GM13976 (cell line): ENCODE measurements around the gene IQCC.

Source experiments
- DNase-seq: peaks from one replicate; pipeline ENCODE4 v3.0.0; 2012; ENCODE audit warnings: low spot score
- in situ Hi-C: fragments of 300-500 bp; cut with MboI; formaldehyde crosslinking; loops from one replicate; pipeline ENCODE4 v1.12.0; 2022; ENCODE audit warnings: low sequenced_read_pairs, mixed read lengths, inconsistent platforms; ENCODE audit not compliant: unreplicated experiment
- TF ChIP-seq, protein P1 (sequence below): IDR thresholded peaks from 2 replicates; pipeline ENCODE4 v1.5.1; 2012; ENCODE audit warnings: borderline replicate concordance, mild to moderate bottlenecking; ENCODE audit not compliant: insufficient read depth; ENCODE audit errors: extremely low read depth, missing control alignments, control extremely low read depth

IQCC gene

DNA sequence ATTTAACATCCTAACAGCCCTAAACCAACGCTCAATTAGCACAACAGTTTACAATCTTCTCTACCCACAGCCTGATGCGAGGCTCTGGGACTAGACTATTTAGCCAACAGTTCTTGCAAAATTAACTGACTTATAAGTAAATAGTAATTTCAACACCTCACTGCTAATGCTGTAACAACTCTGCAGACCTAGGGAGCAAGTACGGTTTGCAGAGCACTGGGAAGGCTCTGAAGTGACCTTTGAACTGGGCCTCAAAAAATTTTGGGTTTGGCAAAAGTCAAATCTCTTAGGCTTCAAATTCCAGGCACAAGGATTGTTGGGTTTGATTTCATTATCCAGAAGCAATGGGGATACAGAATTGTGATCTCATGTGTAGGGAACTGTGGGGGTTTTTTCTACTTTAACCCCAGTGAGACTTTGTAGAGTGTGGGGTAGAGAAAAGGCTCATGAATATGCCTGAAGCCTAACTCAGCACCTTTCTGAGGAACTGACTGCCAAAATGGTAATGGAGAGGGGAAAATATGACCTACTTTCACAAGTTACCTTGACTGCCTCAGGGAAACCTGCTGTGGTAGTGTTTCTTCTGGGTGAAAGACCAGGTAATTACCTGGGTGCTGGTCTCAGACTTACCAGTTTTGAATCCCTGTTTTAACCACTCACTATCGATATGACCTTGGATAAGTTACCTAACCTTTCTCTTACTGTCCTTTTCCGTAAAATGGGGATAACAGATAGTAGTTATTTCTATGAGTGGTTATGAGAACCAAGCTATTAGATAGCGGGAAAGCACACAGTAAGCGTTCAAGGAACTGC is 26.9 kb upstream of the IQCC start:
- no peak for DNase-seq
- in situ Hi-C loops = no loop called here
- TF ChIP-seq, protein P1, sequence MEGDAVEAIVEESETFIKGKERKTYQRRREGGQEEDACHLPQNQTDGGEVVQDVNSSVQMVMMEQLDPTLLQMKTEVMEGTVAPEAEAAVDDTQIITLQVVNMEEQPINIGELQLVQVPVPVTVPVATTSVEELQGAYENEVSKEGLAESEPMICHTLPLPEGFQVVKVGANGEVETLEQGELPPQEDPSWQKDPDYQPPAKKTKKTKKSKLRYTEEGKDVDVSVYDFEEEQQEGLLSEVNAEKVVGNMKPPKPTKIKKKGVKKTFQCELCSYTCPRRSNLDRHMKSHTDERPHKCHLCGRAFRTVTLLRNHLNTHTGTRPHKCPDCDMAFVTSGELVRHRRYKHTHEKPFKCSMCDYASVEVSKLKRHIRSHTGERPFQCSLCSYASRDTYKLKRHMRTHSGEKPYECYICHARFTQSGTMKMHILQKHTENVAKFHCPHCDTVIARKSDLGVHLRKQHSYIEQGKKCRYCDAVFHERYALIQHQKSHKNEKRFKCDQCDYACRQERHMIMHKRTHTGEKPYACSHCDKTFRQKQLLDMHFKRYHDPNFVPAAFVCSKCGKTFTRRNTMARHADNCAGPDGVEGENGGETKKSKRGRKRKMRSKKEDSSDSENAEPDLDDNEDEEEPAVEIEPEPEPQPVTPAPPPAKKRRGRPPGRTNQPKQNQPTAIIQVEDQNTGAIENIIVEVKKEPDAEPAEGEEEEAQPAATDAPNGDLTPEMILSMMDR = no peak

DNA sequence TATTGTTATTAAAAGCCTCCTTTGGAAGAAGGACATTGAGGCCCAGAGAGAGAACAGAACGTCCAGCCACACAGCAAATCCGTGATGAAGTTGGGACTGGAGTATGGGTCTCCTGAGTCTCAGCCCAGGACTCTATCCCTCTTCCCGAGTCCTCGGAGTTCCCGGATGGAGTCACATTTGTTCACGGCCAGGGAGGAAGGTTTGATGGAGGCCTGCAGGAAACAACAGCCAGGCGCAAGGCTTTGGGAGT is 26.4 kb upstream of the IQCC start:
- DNase-seq = no peak
- in situ Hi-C loops = no loop called here
- TF ChIP-seq, protein P1 = no peak

DNA sequence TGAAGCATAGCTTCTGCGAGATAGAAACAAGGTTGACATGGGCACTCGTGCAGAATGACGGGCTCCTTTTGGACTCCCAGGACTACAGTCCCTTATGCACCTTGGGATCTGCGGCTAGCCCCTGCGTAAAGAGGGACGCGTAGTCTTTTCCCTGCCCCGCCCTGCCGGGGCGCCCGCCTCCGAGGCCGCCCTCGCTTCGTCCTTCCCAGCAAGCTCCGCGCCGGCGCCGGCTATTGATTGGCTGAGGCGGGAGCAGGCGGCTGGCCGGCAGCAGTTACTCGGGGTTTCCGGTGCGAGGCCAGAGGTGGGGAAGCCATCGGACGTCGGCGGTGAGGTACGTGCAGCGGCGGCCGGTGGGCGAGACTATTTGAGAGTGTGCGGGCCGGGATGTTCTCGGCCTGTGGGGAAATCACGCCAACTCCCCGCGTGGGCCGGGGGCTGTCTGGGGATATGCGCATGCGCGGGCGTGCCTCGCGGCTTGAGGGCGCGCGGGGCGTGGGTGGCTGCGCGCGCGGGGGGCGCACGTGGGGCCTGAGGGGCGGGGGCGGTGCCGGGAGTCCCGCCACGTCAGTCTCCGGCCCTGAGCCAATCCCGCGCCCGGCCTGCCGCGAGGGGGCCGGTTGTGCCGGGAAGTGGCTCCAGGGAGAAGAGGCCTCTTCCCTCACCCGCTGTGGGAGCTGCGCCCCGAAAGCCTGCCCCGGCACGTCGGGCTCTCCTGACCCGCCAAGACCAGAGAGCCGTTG is 25.9 kb upstream of the IQCC start, which contains the start of gene TXLNA:
Gene TXLNA, plus strand, starts transcription at position 233 of the 743 bp plus-strand sequence. CDS start 671 bp downstream, outside the sequence.
- TF ChIP-seq, protein P1 = no peak
- DNase-seq = peak; percentile 98
- in situ Hi-C loops = no loop called here

DNA sequence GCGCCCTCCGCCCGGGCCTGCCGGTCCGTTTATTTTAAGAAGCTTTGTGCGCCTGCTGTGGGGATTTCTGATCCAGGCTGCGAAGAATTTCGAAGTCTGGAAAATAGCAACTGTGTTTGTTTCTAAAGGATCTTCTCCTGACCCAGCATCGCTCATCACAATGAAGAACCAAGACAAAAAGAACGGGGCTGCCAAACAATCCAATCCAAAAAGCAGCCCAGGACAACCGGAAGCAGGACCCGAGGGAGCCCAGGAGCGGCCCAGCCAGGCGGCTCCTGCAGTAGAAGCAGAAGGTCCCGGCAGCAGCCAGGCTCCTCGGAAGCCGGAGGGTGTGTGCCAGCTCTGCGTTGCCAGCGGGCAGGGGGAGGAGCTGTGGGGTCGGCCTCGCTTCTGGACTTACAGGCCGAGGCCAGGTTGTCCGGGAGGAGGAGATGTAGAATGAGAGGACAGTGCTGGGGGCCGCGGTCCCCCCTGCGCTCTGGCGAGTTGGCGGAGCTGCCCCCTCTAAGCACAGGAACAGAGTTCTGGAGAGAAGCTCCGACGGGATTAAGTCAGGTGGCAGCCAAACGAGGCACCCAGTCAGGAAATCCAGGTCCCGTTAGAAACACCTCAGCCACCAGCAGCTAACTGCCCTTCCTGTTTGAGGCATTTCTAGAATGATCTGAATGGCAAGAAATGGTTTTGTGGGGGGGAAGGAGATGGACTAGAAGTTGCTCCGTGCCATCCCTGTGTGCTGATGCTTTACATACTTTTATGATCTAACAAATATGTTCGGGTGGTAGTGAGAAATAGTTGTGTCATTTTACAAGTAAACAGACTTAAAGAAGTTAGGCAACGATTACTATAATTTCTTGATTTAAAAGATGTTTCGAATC is 25.0 kb upstream of the IQCC start:
- TF ChIP-seq, protein P1 = no peak
- peak; percentile 56 for DNase-seq
- in situ Hi-C loops = no loop called here

DNA sequence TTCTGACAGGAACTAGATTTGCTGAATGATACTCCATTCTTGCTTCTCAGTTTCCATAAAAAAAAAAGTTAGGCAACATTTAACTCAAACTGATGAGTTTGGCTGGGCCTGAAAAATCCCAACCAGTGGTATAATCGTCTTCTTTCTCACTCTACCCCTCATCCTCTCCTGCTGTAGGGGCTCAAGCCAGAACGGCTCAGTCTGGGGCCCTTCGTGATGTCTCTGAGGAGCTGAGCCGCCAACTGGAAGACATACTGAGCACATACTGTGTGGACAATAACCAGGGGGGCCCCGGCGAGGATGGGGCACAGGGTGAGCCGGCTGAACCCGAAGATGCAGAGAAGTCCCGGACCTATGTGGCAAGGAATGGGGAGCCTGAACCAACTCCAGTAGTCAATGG is 24.4 kb upstream of the IQCC start:
- TF ChIP-seq, protein P1 = no peak

DNA sequence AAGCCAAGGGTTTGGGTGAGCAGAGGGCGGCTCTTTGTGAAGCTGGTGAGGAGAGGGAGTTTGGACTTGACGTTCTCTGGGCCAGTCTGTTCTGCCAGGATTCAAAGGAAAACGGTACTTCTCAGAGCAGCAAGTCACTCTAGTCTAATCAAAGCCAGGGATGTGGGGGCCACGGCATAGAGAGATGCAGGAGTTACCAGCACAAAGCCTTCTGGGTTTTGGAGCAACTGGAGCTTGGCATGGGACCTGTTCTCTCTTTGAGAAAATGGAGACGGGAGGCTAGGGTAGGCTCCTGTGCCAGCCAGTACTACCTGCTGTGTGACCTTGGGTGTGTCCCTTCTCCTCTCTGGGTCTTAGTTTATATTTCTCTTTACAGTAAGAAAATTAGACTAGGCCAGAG is 23.9 kb upstream of the IQCC start:
- DNase-seq = no peak
- TF ChIP-seq, protein P1 = no peak
- in situ Hi-C loops = no loop called here

More for the DNA sequence above, 24.4 kb upstream of the IQCC start:
- in situ Hi-C loops = no loop called here
- no peak for DNase-seq
